ENCODE measurements around the gene VWC2. TPM values are rescaled to one million over a fixed set of nuclear protein-coding genes. Genes with fewer than 3 reads are reported as not detected.

Gene VWC2
- total RNA-seq, 1 donor from 2014 or later: not detected

DNA sequence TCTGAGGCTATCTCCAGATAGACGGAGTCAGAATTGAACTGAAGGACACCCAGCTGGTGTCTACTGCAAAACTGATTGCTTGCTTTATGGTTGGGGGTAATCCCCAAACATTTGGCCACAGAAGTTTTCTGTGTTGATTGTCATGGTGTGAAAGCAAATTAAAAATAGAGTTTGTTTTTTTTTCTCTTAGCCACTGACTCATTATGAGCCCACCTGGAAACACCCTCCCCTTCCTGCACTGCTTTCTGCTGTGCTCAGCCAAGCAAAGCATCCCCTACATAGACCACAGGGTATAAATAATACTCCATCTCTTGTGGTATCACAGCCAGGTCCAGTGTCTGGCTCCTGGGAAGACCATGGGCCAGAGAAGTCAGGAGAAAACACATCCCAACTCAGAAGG is 6.5 kb upstream of the VWC2 start:
- ATAC-seq (ENCODE audit: low read depth) (peak; percentile 34), DNase-seq (no peak)
- POLR2A ChIA-PET: no interaction called here
- H3K4me3 Mint-ChIP-seq: no peak overlapping the region
- no peaks in the 10 kb centered on the region for H3K4me1 Mint-ChIP-seq
- TF ChIP-seq CTCF (IDR thresholded peaks at IDR 0.05): no peak
- intact Hi-C loops (cut with micrococcal nuclease): no loop called here
- peaks cover 19% of the 10 kb centered on the region for H3K27me3 Mint-ChIP-seq
- no peaks in the 10 kb centered on the region for H3K36me3 Mint-ChIP-seq (ENCODE audit: low read depth)
- CTCF ChIA-PET: interaction anchor here (0.7 kb wide), 1 partner anchor 19 kb away, joined by 3 read pairs; no protein-coding TSS in a partner anchor
- H3K9me3 Mint-ChIP-seq: no peaks in the 10 kb centered on the region
- H3K27ac Mint-ChIP-seq: no peak overlapping the region

DNA sequence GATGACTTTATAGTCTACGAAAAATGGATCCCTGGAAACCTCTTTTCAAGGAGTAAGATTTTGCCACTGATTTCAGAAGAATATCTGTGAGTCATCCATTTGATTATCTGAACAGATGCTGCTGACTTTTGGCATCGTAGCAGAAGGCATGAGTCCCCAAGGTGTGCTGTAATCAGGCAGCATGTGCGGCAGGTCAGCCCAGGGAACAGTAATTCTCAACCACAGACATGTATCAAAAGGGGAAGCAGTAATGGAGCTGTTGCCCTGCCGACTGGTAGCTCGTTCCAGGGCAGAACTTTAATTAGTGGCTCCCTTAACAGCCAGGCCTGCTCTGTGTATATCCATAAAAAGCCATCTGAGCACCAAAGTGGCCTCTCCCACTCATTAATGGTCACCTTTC is 5.7 kb upstream of the VWC2 start:
- Mint-ChIP-seq H3K27me3 (peaks cover 22% of the 10 kb centered on the region), H3K9me3 (no peaks in the 10 kb centered on the region), H3K36me3 (ENCODE audit: low read depth) (no peaks in the 10 kb centered on the region), H3K4me3 (no peak overlapping the region), H3K4me1 (peaks cover 2% of the 10 kb centered on the region), H3K27ac (no peak overlapping the region)
- TF ChIP-seq CTCF (IDR thresholded peaks at IDR 0.05): no peak
- intact Hi-C loops (cut with micrococcal nuclease): no loop called here
- no peak for DNase-seq
- POLR2A ChIA-PET: no interaction called here
- CTCF ChIA-PET: no interaction called here
- no peak for ATAC-seq (ENCODE audit: low read depth)

GRCh38 chr7:49768254-49768653 is 5.2 kb upstream of the VWC2 start:
- Mint-ChIP-seq H3K9me3 (no peaks in the 10 kb centered on the region), H3K27ac (no peak overlapping the region), H3K4me1 (peaks cover 8% of the 10 kb centered on the region), H3K36me3 (ENCODE audit: low read depth) (no peaks in the 10 kb centered on the region), H3K4me3 (no peak overlapping the region), H3K27me3 (peaks cover 28% of the 10 kb centered on the region)
- ATAC-seq (ENCODE audit: low read depth) (no peak), DNase-seq (no peak)
- ChIA-PET POLR2A (no interaction called here), CTCF (no interaction called here)
- intact Hi-C loops (cut with micrococcal nuclease): no loop called here
- no peak for TF ChIP-seq CTCF (IDR thresholded peaks at IDR 0.05)

DNA sequence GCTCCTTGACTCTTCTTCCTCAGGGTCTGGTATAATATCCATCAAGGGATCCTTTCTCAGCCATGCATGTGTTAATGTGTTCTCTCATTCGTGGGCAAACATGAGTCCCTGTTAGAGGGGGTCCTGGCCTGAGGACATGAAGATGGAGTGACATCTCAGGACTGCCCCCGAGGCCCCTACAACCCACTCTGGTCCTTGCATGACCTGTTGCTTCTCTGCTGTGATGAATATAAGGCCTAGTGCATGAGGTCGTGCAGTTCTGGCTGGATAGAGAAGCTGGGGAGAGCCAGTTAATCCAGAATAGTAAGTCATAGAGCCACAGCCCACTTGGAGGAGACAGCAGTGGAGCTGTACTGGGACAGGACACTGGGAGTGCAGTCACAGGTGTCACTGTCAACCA is 4.6 kb upstream of the VWC2 start:
- intact Hi-C loops (cut with micrococcal nuclease): no loop called here
- no peak for TF ChIP-seq CTCF (IDR thresholded peaks at IDR 0.05)
- POLR2A ChIA-PET: no interaction called here
- H3K27ac Mint-ChIP-seq: no peak overlapping the region
- DNase-seq (no peak), ATAC-seq (ENCODE audit: low read depth) (no peak)
- no peak overlapping the region for H3K4me3 Mint-ChIP-seq
- no peaks in the 10 kb centered on the region for H3K9me3 Mint-ChIP-seq
- CTCF ChIA-PET: no interaction called here
- H3K27me3 Mint-ChIP-seq: peaks cover 28% of the 10 kb centered on the region
- peaks cover 8% of the 10 kb centered on the region for H3K4me1 Mint-ChIP-seq
- no peaks in the 10 kb centered on the region for H3K36me3 Mint-ChIP-seq (ENCODE audit: low read depth)

DNA sequence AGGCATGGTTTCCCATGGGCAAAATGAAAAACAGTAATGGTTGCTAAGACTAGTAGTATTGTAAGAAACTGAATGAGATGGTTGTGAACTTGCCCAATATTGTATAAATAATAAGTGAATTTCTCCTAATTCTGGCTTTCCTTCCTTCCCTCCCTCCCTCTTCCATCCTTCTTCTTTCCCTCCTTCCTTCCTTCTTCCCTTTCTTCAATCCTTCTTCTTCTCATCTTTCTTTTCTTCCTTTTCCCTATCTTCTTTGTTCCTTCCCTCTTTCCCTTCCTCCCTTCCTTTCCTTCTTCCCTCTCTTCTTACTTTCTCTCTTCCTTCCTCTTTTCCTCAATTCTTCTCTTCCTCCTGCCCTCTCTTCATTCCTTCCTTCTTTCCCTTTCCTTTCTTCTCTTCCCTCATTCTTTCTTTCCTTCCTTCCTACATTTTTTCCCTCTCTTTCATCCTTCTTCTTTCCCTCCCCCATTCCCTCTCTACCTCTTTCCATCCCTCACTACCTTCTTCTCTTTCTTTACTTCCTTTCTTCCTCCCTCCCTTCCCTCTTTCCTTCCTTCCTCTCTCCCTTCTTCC is 4.1 kb upstream of the VWC2 start:
- H3K4me3 Mint-ChIP-seq: no peak overlapping the region

More for the DNA sequence above, 4.1 kb upstream of the VWC2 start:
- no peak overlapping the region for H3K27ac Mint-ChIP-seq
- no peak for TF ChIP-seq CTCF (IDR thresholded peaks at IDR 0.05)
- ATAC-seq (ENCODE audit: low read depth): no peak
- H3K4me1 Mint-ChIP-seq: peaks cover 8% of the 10 kb centered on the region
- no peaks in the 10 kb centered on the region for H3K9me3 Mint-ChIP-seq
- H3K36me3 Mint-ChIP-seq (ENCODE audit: low read depth): no peaks in the 10 kb centered on the region
- intact Hi-C loops (cut with micrococcal nuclease): no loop called here
- H3K27me3 Mint-ChIP-seq: peaks cover 28% of the 10 kb centered on the region
- CTCF ChIA-PET: no interaction called here
- POLR2A ChIA-PET: no interaction called here
- no peak for DNase-seq
